HG03139 (cell line): ENCODE results near the gene NAT8L.
"Not testable (repeated sequence)": the region's sequence is repeated elsewhere in the genome, so short reads cannot be mapped to it uniquely, and the experiment has no call there.

Experiments
- ATAC-seq: cut with Tn5 transposase; IDR thresholded peaks from one replicate; pipeline ENCODE4 v1.9.1; 2021; ENCODE audit not compliant: unreplicated experiment

Gene NAT8L, protein sequence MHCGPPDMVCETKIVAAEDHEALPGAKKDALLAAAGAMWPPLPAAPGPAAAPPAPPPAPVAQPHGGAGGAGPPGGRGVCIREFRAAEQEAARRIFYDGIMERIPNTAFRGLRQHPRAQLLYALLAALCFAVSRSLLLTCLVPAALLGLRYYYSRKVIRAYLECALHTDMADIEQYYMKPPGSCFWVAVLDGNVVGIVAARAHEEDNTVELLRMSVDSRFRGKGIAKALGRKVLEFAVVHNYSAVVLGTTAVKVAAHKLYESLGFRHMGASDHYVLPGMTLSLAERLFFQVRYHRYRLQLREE

GRCh38 chr4:2059046-2059725 is at the start of gene NAT8L:
NAT8L (plus strand) TSS chr4:2059327; CDS start chr4:2059512, 185 bp downstream.
- no peak for ATAC-seq

GRCh38 chr4:2009651-2010233 is 49.4 kb upstream of the NAT8L start:
- no peak for ATAC-seq

DNA sequence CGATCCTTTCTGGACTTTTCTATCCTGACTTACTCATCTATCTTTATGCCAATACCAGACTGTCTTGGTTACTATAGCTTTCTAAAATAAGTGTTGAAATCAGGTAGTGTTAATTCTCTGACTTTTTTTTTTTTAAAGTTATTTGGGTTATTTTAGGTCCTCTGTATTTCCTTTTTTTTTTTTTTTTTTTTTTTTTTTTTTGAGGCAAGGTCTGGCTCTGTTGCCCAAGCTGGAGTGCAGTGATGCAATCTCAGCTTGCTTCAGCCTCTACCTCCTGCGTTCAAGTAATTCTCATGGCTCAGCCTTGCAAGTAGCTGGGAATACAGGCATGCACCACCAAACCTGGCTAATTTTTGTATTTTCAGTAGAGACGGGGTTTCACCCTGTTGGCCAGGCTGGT is 47.5 kb upstream of the NAT8L start:
- no peak for ATAC-seq

- no peak for ATAC-seq
Measured at GRCh38 chr4:2015008-2015407, 44.1 kb upstream of the NAT8L start.

DNA sequence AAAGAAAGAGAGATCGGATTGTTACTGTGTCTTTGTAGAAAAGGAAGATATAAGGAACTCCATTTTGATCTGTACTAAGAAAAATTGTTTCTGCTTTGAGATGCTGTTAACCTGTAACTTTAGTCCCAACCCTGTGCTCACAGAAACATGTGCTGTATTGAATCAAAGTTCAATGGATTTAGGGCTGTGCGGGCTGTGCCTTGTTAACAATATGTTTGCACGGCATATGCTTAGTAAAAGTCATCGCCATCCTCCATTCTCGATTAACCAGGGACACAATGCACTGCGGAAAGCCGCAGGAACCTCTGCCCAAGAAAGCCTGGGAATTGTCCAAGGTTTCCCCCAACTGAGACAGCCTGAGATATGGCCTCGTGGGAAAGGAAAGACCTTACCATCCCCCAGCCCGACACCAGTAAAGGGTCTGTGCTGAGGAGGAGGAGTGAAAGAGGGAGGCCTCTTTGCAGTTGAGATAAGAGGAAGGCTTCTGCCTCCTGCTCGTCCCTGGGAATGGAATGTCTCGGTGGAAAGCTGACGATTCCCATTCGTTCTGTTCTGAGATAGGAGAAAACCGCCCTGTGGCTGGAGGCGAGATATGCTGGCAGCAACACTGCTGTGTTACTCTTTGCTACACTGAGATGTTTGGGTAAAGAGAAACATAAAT is 37.6 kb upstream of the NAT8L start:
- ATAC-seq, result not testable (repeated sequence)

GRCh38 chr4:2024683-2025082 is 34.4 kb upstream of the NAT8L start:
- ATAC-seq, result no peak

DNA sequence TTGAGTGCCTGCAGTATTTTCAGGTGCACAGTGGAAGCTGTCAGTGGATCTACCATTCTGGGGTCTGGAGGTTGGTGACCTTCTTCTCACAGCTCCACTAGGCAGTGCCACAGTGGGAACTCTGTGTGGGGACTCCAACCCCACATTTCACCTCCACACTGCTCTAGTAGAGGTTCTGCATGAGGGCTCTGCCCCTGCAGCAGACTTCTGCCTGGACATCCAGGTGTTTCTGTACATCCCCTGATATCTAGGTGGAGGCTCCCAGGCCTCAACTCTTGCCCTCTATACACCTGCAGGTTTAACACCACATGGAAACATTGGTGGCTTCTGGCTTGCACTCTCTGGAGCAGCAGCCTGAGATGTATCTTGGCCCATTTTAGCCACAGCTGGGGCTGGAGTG is 33.3 kb upstream of the NAT8L start:
- ATAC-seq, result no peak

DNA sequence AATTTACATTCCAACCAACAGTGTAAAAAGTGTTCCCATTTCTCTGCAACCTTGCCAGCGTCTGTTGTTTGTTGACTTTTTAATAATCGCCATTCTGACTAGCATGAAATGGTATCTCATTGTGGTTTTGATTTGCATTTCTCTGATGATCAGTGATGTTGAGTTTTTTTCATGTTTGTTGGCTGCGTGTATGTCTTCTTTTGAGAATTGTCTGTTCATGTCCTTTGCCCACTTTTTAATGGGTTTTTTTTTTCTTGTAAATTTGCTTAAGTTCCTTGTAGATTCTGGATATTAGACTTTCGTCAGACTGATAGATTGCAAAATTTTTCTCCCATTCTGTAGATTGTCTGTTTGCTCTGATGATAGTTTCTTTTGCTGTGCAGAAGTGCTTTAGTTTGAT is 32.0 kb upstream of the NAT8L start:
- not testable (repeated sequence) for ATAC-seq

- not testable (repeated sequence) for ATAC-seq
Measured at GRCh38 chr4:2031161-2031560, 28.0 kb upstream of the NAT8L start.

- no peak for ATAC-seq
Measured at GRCh38 chr4:2036327-2036726, 22.8 kb upstream of the NAT8L start.

- no peak for ATAC-seq
Measured at GRCh38 chr4:2036866-2037265, 22.3 kb upstream of the NAT8L start.

DNA sequence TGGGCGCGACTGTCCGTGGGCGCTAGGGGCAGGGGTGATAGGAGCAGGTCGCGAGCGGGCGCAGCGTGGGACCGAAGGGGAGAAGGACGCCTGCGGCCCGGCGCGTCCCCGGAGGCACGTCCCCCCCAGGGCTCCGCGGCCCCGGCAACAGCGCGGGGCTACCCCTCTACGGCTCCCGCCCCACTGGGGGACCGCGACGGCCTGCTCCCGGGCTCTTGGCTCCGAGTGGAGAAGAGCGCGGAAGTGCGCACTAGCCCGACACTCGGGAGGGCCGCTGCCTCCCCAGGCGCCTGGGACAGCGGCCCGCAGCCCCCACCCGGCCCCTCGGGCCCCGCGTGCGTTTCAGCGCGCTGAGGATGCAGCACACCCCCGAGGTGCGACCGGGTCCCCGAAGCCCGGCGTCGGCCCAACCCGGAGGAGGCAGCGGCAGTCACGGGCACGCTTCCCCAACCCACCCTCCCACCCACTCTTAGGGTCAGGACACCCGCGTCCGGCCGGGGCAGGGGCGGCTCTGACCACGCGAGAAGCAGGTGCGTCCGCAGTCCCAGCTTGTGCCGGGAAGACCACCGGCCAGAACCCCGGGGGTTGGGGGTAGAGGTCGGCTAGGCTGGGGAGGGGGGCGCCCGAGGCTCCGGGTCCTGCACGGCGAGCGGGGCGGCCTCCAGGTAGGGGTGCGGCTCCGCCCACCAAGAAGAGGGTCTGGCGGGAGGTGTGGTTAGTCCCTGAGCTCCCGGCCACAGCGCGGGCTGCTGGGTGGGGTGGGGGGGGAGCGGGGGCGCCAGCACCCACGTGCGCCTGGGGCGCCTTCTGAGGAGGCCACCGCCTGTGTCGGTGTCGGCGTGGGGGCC is 18.5 kb upstream of the NAT8L start:
- no peak for ATAC-seq

DNA sequence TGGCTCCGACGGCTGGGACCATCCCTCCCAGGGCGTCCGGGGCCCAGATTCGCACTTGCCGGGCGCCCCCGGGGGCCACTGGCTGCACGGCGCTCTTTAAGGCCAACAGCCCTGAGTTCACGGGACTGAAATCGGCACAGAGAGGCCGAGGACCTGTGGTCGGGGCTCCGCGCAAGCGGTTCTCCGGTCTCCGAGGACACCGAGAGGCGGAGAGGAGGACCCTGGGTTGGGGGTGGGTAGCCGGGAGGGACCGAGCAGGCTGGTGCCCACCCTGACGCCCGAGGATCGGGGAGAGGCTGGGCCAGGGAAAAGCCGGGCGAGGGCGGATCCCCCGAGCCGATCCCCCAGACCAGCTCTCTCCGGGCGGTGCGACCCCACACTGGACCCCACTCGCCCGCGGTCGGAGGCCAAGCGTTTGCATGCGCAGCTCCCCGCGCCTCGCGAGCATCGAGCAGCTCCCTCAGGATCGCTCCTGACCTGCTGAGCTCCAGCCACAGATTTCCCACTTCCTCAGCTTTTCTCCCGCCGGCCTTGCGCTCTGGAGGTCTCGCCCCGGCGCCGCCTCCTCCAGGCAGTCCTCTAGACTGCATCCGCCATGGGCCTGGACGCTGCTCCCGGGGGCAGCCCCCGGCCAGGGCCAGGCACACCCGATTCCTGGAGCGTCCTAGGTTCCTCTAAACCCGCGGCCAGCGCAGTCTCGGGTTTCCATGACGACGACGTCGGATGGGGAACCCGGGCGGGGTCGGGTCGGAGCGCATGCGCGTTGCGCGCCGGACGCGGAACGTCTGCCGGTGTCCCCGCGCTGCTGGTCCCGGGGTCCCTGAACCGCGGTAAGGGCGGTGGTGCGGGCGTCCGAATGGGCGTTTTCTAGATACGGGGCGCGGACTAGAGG is 17.6 kb upstream of the NAT8L start:
- peak; percentile 52 for ATAC-seq

DNA sequence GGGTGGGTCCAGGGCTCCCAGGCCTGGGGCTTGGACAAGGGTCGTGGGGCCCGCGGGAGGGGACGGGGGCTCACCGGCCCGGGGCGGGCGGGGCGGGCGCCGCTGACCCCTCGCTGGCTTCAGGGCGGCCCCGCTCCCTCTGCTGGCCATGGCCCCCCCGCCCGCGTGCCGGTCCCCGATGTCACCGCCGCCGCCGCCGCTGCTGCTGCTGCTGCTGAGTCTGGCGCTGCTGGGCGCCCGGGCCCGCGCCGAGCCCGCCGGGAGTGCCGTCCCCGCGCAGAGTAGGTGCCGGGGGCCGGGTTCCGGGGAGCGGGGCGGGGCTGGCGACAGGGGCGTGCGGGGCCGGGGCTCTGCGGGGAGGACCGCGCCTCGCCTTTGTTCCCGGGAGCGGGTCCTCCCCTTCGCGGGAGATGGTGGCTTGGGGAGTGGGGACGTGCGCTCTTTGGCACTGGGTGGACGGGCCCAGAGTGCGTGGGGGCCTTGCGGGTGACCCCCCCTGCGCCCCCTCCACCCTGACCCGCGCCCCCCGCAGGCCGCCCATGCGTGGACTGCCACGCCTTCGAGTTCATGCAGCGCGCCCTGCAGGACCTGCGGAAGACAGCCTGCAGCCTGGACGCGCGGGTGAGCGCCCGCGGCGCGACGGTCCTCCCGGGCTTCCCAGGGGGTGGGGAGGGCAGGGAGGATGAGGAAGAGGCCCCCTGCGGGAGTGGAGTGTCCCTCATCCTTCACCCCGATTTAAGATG is 16.8 kb upstream of the NAT8L start:
- peak; percentile 15 for ATAC-seq

DNA sequence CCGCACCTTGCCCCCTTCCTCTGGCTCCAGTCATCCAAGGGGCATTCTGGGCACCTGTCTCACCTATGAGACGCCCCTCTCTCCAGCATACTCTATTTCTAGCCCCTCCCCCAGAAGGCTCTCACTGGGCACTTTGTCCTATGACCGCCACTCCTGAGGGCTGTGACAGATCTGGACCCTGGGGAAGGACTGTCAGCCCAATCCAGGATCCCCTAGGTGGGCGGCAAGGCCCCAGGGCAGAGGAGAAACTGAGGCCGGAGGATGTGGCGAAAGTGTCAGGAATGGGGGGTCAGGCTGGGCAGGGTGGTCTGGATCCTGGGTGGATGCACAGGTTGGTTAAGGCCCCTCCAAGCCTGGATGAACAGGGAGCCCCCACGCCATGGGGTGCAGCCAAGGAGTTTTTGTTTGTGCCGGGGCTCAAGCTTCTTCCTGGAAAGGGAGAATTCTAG is 16.2 kb upstream of the NAT8L start:
- no peak for ATAC-seq

GRCh38 chr4:2043396-2044118 is 15.6 kb upstream of the NAT8L start:
- ATAC-seq, result no peak

- ATAC-seq, result no peak
Measured at GRCh38 chr4:2044119-2044485, 15.0 kb upstream of the NAT8L start.
